GM12878 (cell line): ENCODE measurements around the gene KAZN. TPM values are rescaled to one million over a fixed set of nuclear protein-coding genes. Genes with fewer than 3 reads are reported as not detected.

Experiments
- ATAC-seq: fragments of 200-7000 bp; cut with Tn5 transposase; 3 replicates; pipeline ENCODE4 v1.9.1; 2020; ENCODE audit warnings: mild to moderate bottlenecking, moderate library complexity
- BruUV-seq: library from RNA; stranded (reverse); fragments of 400-500 nt; replicated peaks from 2 replicates; lab custom pipeline; 2021; lab: Mats Ljungman, UMichigan
- CTCF ChIA-PET: fragments of 300-600 bp; sonication (Branson Sonifier 250); formaldehyde crosslinking; extraction: SDS; loops from one replicate; lab custom pipeline; 2021; ENCODE audit warnings: inconsistent platforms; lab: Yijun Ruan, JAX
- POLR2A ChIA-PET: fragments of 350-600 bp; formaldehyde crosslinking; extraction: SDS; loops from one replicate; lab custom pipeline; 2021; ENCODE audit warnings: inconsistent platforms; lab: Charles Lee
- RAD21 ChIA-PET: fragments of 300-600 bp; sonication (Branson Sonifier 250); formaldehyde crosslinking; loops from one replicate; lab custom pipeline; 2023; ENCODE audit warnings: antibody characterized with exemption; ENCODE audit not compliant: unreplicated experiment; lab: Charles Lee
- SMC1A ChIA-PET: fragments of 300-600 bp; sonication (Branson Sonifier 250); formaldehyde crosslinking; loops from one replicate; lab custom pipeline; 2023; ENCODE audit not compliant: unreplicated experiment, uncharacterized antibody; lab: Charles Lee
- DNase-seq: peaks from one replicate; pipeline ENCODE4 v3.0.0-alpha.2; 2011; ENCODE audit warnings: low read depth, low spot score
- FAIRE-seq: peaks from 3 replicates; lab custom pipeline; 2011; peaks lifted over from hg19 to GRCh38; lab: Jason Lieb, UNC
- H2AFZ ChIP-seq: 2 replicates; pipeline ENCODE4 v1.6.0; 2011; ENCODE audit warnings: low read depth, low read length, control low read depth; ENCODE audit not compliant: control insufficient read depth
- H3K27ac ChIP-seq: 2 replicates; pipeline ENCODE4 v1.5.1; 2011; ENCODE audit warnings: control low read depth; ENCODE audit not compliant: control insufficient read depth, insufficient read depth
- H3K27me3 ChIP-seq, 2 experiments: replicated peaks in 1 of 2; 2 replicates each; pipeline versions ENCODE4 v1.6.0 to v1.6.1; 2011; ENCODE audit warnings: low read length in 1 of 2; ENCODE audit not compliant: control insufficient read depth in 2 of 2, insufficient read depth in 2 of 2
- H3K36me3 ChIP-seq, 2 experiments: 2 replicates each; pipeline ENCODE4 v1.5.1; 2011; ENCODE audit warnings: low read length in 1 of 2; ENCODE audit not compliant: control insufficient read depth in 2 of 2, insufficient read depth in 2 of 2
- H3K4me1 ChIP-seq: 2 replicates; pipeline ENCODE4 v1.6.1; 2011; ENCODE audit warnings: mild to moderate bottlenecking, low read length, moderate library complexity, mixed read lengths; ENCODE audit not compliant: control insufficient read depth, insufficient read depth
- H3K4me2 ChIP-seq: 2 replicates; pipeline ENCODE4 v1.6.0; 2011; ENCODE audit warnings: control low read depth; ENCODE audit not compliant: control insufficient read depth, insufficient read depth
- H3K4me3 ChIP-seq: fragments of 200-600 bp; sonication (generic); 2 replicates; pipeline ENCODE4 v1.5.1; 2016
- H3K79me2 ChIP-seq: 2 replicates; pipeline ENCODE4 v1.6.0; 2011; ENCODE audit warnings: low read length; ENCODE audit not compliant: control insufficient read depth, insufficient read depth
- H3K9ac ChIP-seq: 2 replicates; pipeline ENCODE4 v1.8.0; 2011; ENCODE audit warnings: low read length, control low read depth, mixed read lengths; ENCODE audit not compliant: control insufficient read depth, insufficient read depth
- H3K9me3 ChIP-seq: replicated peaks from 3 replicates; pipeline ENCODE4 v1.5.1; 2011; ENCODE audit warnings: mild to moderate bottlenecking, low read length; ENCODE audit not compliant: control insufficient read depth, insufficient read depth
- H4K20me1 ChIP-seq: 2 replicates; pipeline ENCODE4 v1.6.0; 2011; ENCODE audit not compliant: control insufficient read depth, insufficient read depth
- BACH1 ChIP-seq: fragments of 450-650 bp; IDR thresholded peaks from 2 replicates; pipeline ENCODE4 v1.6.1; 2017; ENCODE audit warnings: mild to moderate bottlenecking, borderline replicate concordance
- BCL11A ChIP-seq: IDR thresholded peaks from 2 replicates; pipeline ENCODE4 v1.6.1; 2011; ENCODE audit warnings: low read depth, low read length
- BCL3 ChIP-seq: IDR thresholded peaks from 2 replicates; pipeline ENCODE4 v1.6.1; 2011; ENCODE audit warnings: borderline replicate concordance, low read depth, mild to moderate bottlenecking, moderate library complexity, low read length; ENCODE audit not compliant: insufficient read depth, poor library complexity, severe bottlenecking
- CBFB ChIP-seq: IDR thresholded peaks from 2 replicates; pipeline ENCODE4 v1.6.1; 2016; ENCODE audit warnings: antibody characterized with exemption, low read depth
- CBX3 ChIP-seq: fragments of 200-600 bp; sonication (generic); IDR thresholded peaks from 2 replicates; pipeline ENCODE4 v1.6.1; 2016; ENCODE audit warnings: low read depth, borderline replicate concordance
- CEBPZ ChIP-seq: fragments of 150-350 bp; IDR thresholded peaks from 2 replicates; pipeline ENCODE4 v1.6.1; 2016; ENCODE audit warnings: low read depth, low read length
- GATAD2B ChIP-seq: fragments of 450-650 bp; conservative IDR thresholded peaks from 2 replicates; pipeline ENCODE4 v1.6.1; 2017; ENCODE audit warnings: low read depth, mild to moderate bottlenecking, moderate library complexity
- MEF2A ChIP-seq: IDR thresholded peaks from 2 replicates; pipeline ENCODE4 v1.6.1; 2011; ENCODE audit warnings: low read depth, mild to moderate bottlenecking, low read length, moderate library complexity; ENCODE audit not compliant: insufficient read depth
- NFYB ChIP-seq: IDR thresholded peaks from 2 replicates; pipeline ENCODE4 v1.6.1; 2011; ENCODE audit warnings: low read depth, mild to moderate bottlenecking, low read length, improper control_type of control experiment, moderate library complexity; ENCODE audit not compliant: insufficient read depth
- PML ChIP-seq: IDR thresholded peaks from 2 replicates; pipeline ENCODE4 v1.6.1; 2012; ENCODE audit warnings: low read length, inconsistent platforms
- RAD21 ChIP-seq: IDR thresholded peaks from 2 replicates; pipeline ENCODE4 v1.6.1; 2011; ENCODE audit warnings: mild to moderate bottlenecking, low read depth, low read length, moderate library complexity; ENCODE audit not compliant: insufficient read depth
- RUNX3 ChIP-seq: IDR thresholded peaks from 2 replicates; pipeline ENCODE4 v1.6.1; 2012; ENCODE audit warnings: low read length, inconsistent platforms
- TARDBP ChIP-seq: IDR thresholded peaks from 2 replicates; pipeline ENCODE4 v1.6.1; 2016; ENCODE audit warnings: borderline replicate concordance
- TBL1XR1 ChIP-seq: IDR thresholded peaks from 2 replicates; pipeline ENCODE4 v1.6.1; 2012; ENCODE audit warnings: low read depth, low read length, improper control_type of control experiment
- ZBTB11 ChIP-seq: fragments of 450-650 bp; formaldehyde crosslinking; IDR thresholded peaks from 2 replicates; pipeline ENCODE4 v1.5.0; 2022; ENCODE audit warnings: mild to moderate bottlenecking, missing genetic modification characterization
- WGBS: methylation state at CpG from one replicate; pipeline ENCODE4 v1.1.6; 2016; ENCODE audit warnings: low lambda C conversion rate; ENCODE audit not compliant: insufficient replicate concordance, insufficient coverage; ENCODE audit errors: missing lambda C conversion rate; 5-methylcytosine and 5-hydroxymethylcytosine counted together
- in situ Hi-C: fragments of 300-500 bp; cut with MboI; formaldehyde crosslinking; loops from 9 replicates; pipeline ENCODE4 v1.14.3; 2018; ENCODE audit warnings: mixed read lengths
- intact Hi-C: fragments of 100-400 bp; cut with micrococcal nuclease; formaldehyde crosslinking; loops from one replicate; pipeline ENCODE4 v1.14.2; 2022; ENCODE audit not compliant: unreplicated experiment
- polyA plus RNA-seq, 11 experiments: library from polyadenylated mRNA; depleted of rRNA in 4 of 11; unstranded in 6 of 11; stranded (reverse) in 5 of 11; fragments of >200 nt; fragmentation: Nextera tagmentation in 4 of 11; fragmentation: Illumina TruSeq in 1 of 11; extraction: Ambion mirVana in 4 of 11; extraction: Trizol in 1 of 11; gene quantifications; 1 replicate in 1 of 11; 2 replicates in 10 of 11; pipeline versions ENCODE4 v1.2.1 to v1.2.3, GENCODE V29; 2011 to 2016; ENCODE audit warnings: inconsistent platforms in 2 of 11, missing spikeins in 2 of 11, low read depth in 1 of 11
- total RNA-seq, 4 experiments: library from RNA; depleted of rRNA in 3 of 4; stranded (reverse); fragments of >200 nt in 3 of 4; fragmentation: Illumina TruSeq in 1 of 4; extraction: Trizol in 1 of 4; gene quantifications; 2 replicates each; pipeline versions ENCODE4 v1.2.1 to v1.2.3, GENCODE V29; 2013 to 2021

Gene KAZN
- total and polyA plus RNA-seq, 10 of the 15 experiments (the other 5 are each of a cell fraction or from before 2014, with no cell fraction given), result 0.72 to 4.0 (median 1.2) TPM

- RAD21 ChIA-PET, result no interaction called here
- Histone ChIP-seq H3K9ac (no peak overlapping the region), H3K36me3 (no peaks in the 10 kb centered on the region), H3K4me3 (no peak overlapping the region), H3K4me2 (no peak overlapping the region), H3K27ac (no peak overlapping the region), H4K20me1 (no peaks in the 10 kb centered on the region), H3K27me3 (no peaks in the 10 kb centered on the region)
- DNase-seq (no peak), ATAC-seq (no peak)
- no TSS peak for BruUV-seq
- TF ChIP-seq RUNX3, result no peak
- TF ChIP-seq ZBTB11 (CRISPR knock-in tag), result no peak
- no peak for TF ChIP-seq GATAD2B
- no peak for TF ChIP-seq BCL11A
- TF ChIP-seq TBL1XR1, result no peak
- no peak for TF ChIP-seq CEBPZ
- TF ChIP-seq BCL3, result no peak
- TF ChIP-seq CBX3, result no peak
- TF ChIP-seq TARDBP, result no peak
- no peak for TF ChIP-seq CBFB
- TF ChIP-seq BACH1, result no peak
- TF ChIP-seq MEF2A, result no peak
- TF ChIP-seq NFYB, result no peak
- TF ChIP-seq RAD21, result no peak
- no peak for TF ChIP-seq PML
- TF ChIP-seq, all 136 proteins: peak for 0
- WGBS, result 16% methylated on average over 4 of the region's 4 CpGs
- no peaks in the 10 kb centered on the region for H3K79me2 ChIP-seq
- no peak for FAIRE-seq
- H2AFZ ChIP-seq, result no peak overlapping the region
- intact Hi-C loops (no loop called here), in situ Hi-C loops (no loop called here)
- no peaks in the 10 kb centered on the region for H3K4me1 ChIP-seq
- SMC1A ChIA-PET, result no interaction called here
- CTCF ChIA-PET, result no interaction called here
- H3K9me3 ChIP-seq, result peaks cover 2% of the 10 kb centered on the region; the same call in 2 of the 3 replicates
- POLR2A ChIA-PET, result no interaction called here
Observed at GRCh38 chr1:14842361-14842760, 243.9 kb downstream of the KAZN start.
